ENCODE data around the gene MMP24. TPM values are rescaled to one million over a fixed set of nuclear protein-coding genes. Genes with fewer than 3 reads are reported as not detected.
"Not testable (repeated sequence)": the region's sequence is repeated elsewhere in the genome, so short reads cannot be mapped to it uniquely, and the experiment has no call there.

Gene MMP24
- total and polyA plus RNA-seq, 10 donors: 0.10 to 0.32 (median 0.18) TPM

DNA sequence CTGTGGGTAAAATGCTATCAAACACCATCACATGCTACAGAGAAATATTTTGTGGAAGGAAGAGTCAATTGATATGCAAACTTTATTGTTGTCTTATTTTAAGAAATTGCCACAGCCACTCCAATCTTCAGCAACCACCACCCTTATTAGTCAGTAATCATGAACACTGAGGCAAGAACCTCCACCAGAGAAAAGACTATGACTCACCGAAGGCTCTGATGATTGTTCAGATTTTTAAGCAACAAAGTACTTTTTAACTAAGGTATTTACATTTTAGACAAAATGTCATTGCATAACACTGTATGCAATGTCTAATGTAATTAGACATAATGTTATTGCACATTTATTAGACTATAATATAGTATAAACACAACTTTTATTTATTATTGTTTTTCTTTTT is 26.2 kb upstream of the MMP24 start:
- Histone ChIP-seq H3K4me3 (no peak overlapping the region), H3K4me1 (no peaks in the 10 kb centered on the region), H3K9me3 (peaks cover 0 to 49% (median 35%) of the 10 kb centered on the region in 8 donors), H3K27ac (no peak overlapping the region), H3K27me3 (replicated peaks in 1 of 7) (no peaks in the 10 kb centered on the region), H3K36me3 (peaks cover 0 to 11% (median 0%) of the 10 kb centered on the region in 6 donors)
- DNase-seq: no peak
- intact Hi-C loops (cut with DNase I; ENCODE audit: low total_unique reads): loop anchor here (10.0 kb wide), 1 partner anchor 55 kb away; the partner anchor contains the start of gene EDEM2
- TF ChIP-seq POLR2AphosphoS5 (IDR thresholded peaks at IDR 0.05): no peak
- 95 to 97% (median 96%) methylated on average over 1 of the region's 1 CpG for WGBS, 5 donors

DNA sequence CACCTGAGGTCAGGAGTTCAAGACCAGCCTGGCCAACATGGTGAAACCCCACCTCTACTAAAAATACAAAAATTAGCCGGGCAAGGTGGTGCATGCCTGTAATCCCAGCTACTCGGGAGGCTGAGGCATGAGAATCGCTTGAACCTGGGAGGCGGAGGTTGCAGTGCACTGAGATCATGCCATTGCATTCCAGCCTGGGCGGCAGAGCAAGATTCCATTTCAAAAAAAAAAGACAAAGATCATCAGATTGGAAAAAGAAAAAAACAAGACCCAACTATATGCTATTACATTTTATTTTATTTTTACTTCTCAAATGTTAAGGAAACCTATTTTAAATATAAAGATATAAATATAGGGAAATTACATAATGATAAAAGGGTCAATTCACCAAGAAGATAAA is 25.0 kb upstream of the MMP24 start:
- not testable (repeated sequence) for DNase-seq; H3K4me1 ChIP-seq; H3K27ac ChIP-seq; H3K27me3 ChIP-seq (replicated peaks in 1 of 7); H3K4me3 ChIP-seq
- peaks cover 0 to 11% (median 0%) of the 10 kb centered on the region in 6 donors for H3K36me3 ChIP-seq
- H3K9me3 ChIP-seq: peaks cover 0 to 37% (median 24%) of the 10 kb centered on the region in 8 donors
- WGBS, 5 donors: 93 to 96% (median 94%) methylated on average over 5 of the region's 5 CpGs
- intact Hi-C loops (cut with DNase I; ENCODE audit: low total_unique reads): loop anchor here (10.0 kb wide), 1 partner anchor 57 kb away; the partner anchor contains the start of gene EDEM2

DNA sequence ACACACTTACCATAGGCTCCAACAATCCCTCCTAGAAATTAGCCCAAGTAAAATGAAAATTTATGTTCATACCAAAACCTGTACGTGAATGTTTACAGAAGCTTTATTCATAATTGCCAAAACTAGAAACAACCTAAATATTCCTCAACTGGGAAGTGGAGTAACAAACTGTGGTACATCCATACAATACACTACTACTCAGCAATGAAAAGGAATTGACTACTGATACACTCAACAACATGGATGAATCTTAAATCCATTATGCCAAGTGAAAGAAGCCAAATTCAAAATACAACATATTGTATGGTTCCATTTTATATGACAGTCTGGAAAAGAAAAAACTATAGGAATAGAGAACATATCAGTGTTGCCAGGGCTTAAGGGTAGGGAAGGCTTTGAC is 19.7 kb upstream of the MMP24 start:
- 83 to 100% (median 97%) methylated on average over 1 of the region's 1 CpG for WGBS, 5 donors
- no peak overlapping the region for H3K4me3 ChIP-seq
- DNase-seq: no peak
- no peaks in the 10 kb centered on the region for H3K27me3 ChIP-seq (replicated peaks in 1 of 7)
- TF ChIP-seq, protein P1, sequence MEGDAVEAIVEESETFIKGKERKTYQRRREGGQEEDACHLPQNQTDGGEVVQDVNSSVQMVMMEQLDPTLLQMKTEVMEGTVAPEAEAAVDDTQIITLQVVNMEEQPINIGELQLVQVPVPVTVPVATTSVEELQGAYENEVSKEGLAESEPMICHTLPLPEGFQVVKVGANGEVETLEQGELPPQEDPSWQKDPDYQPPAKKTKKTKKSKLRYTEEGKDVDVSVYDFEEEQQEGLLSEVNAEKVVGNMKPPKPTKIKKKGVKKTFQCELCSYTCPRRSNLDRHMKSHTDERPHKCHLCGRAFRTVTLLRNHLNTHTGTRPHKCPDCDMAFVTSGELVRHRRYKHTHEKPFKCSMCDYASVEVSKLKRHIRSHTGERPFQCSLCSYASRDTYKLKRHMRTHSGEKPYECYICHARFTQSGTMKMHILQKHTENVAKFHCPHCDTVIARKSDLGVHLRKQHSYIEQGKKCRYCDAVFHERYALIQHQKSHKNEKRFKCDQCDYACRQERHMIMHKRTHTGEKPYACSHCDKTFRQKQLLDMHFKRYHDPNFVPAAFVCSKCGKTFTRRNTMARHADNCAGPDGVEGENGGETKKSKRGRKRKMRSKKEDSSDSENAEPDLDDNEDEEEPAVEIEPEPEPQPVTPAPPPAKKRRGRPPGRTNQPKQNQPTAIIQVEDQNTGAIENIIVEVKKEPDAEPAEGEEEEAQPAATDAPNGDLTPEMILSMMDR (IDR thresholded peaks at IDR 0.05 in 8 of 11, conservative IDR thresholded peaks at IDR 0.05 in 3 of 11): no peak
- peaks cover 0 to 12% (median 3%) of the 10 kb centered on the region in 6 donors for H3K4me1 ChIP-seq
- H3K36me3 ChIP-seq: peaks cover 0 to 6% (median 0%) of the 10 kb centered on the region in 6 donors
- peak overlapping the region in 2 of 8 donors; percentile 77 to 83 for H3K27ac ChIP-seq
- peaks cover 0 to 9% (median 0%) of the 10 kb centered on the region in 8 donors for H3K9me3 ChIP-seq
- intact Hi-C loops (cut with DNase I; ENCODE audit: low total_unique reads): loop anchor here (5.0 to 10.0 kb wide), 2 partner anchors 62 to 110 kb away; partner anchors contain the start of gene EDEM2

DNA sequence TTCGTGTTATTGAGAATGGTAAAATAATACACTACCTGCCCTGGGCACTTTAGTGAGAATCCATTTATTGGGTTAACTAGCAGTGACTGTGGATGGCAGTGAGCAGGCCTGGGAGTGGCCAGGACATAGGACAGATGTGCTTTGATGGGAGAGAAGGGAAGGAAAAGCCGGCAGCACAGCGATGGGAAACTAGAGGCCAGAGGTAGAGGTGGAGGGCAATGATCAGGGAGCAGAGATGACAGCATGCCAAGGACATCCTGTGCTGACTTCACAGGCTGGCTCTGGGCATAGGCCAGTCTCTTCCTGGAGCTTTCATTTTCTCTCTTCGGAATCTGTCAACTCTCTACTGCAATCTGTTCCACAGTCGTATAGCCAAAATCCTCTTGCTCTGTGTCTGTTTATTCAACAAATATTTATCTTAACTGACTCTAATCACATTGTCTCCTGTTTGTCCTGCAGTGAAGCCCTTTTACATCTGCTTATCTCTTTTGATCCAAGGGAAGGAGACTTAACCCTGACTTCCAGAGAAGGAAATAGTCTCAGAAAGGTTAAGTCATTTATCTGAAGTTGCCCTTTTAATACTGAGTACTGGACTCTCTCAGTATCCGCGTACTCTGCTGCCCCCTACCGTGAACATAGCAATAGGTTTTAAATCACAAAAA is 18.4 kb upstream of the MMP24 start:
- Histone ChIP-seq H3K36me3 (peaks cover 0 to 15% (median 0%) of the 10 kb centered on the region in 6 donors), H3K27me3 (replicated peaks in 1 of 7) (no peaks in the 10 kb centered on the region), H3K4me1 (peaks cover 0 to 12% (median 3%) of the 10 kb centered on the region in 6 donors), H3K27ac (peak overlapping the region; percentile 28 to 83 (median 74)), H3K4me3 (peak overlapping the region in 3 of 8 donors; percentile 9 to 30 (median 21)), H3K9me3 (peaks cover 0 to 8% (median 0%) of the 10 kb centered on the region in 8 donors)
- TF ChIP-seq, protein P1 (IDR thresholded peaks at IDR 0.05 in 8 of 11, conservative IDR thresholded peaks at IDR 0.05 in 3 of 11): peak in 10 of 11 experiments; percentile 63 to 93 (median 76)
- TF ChIP-seq POLR2A (IDR thresholded peaks at IDR 0.05): no peak
- TF ChIP-seq POLR2AphosphoS5 (IDR thresholded peaks at IDR 0.05): peak in 2 of 3 donors; percentile 73 to 86
- intact Hi-C loops (cut with DNase I; ENCODE audit: low total_unique reads): loop anchor here (5.0 to 10.0 kb wide), 2 partner anchors 63 to 111 kb away; partner anchors contain the start of gene EDEM2
- WGBS, 5 donors: 34 to 43% (median 40%) methylated on average over 8 of the region's 8 CpGs
- peak; percentile 85 for DNase-seq

Measured in spleen (tissue), 11 donors.